Nephron (organoid): Measurements from ENCODE around the gene CCSAP.
"Not testable (repeated sequence)": the region's sequence is repeated elsewhere in the genome, so short reads cannot be mapped to it uniquely, and the experiment has no call there.

Source experiments
- H3K27ac Mint-ChIP-seq, 3 experiments: 2 replicates each; pipeline ENCODE4 v1.8.0; 2020; ENCODE audit warnings: mixed read lengths in 3 of 3, mild to moderate bottlenecking in 2 of 3, moderate library complexity in 1 of 3
- H3K27me3 Mint-ChIP-seq: 2 replicates; pipeline ENCODE4 v1.8.0; 2021; ENCODE audit warnings: low read depth, mild to moderate bottlenecking, moderate library complexity, mixed read lengths
- H3K36me3 Mint-ChIP-seq: 2 replicates; pipeline ENCODE4 v1.8.0; 2020; ENCODE audit warnings: low read depth, mixed read lengths
- H3K4me1 Mint-ChIP-seq: 2 replicates; pipeline ENCODE4 v1.8.0; 2020; ENCODE audit warnings: mixed read lengths
- H3K4me3 Mint-ChIP-seq, 3 experiments: 2 replicates each; pipeline ENCODE4 v1.8.0; 2020; ENCODE audit warnings: mild to moderate bottlenecking in 3 of 3, mixed read lengths in 3 of 3, moderate library complexity in 2 of 3
- H3K9me3 Mint-ChIP-seq: 2 replicates; pipeline ENCODE4 v1.8.0; 2020; ENCODE audit warnings: mixed read lengths
- TF ChIP-seq, protein P1 (sequence below), 3 experiments: fragments of 200-600 bp; sonication (generic); IDR thresholded peaks; one replicate each; pipeline ENCODE4 v1.5.0; 2021; ENCODE audit warnings: antibody characterized with exemption in 3 of 3; ENCODE audit not compliant: unreplicated experiment in 3 of 3

The CCSAP gene

DNA sequence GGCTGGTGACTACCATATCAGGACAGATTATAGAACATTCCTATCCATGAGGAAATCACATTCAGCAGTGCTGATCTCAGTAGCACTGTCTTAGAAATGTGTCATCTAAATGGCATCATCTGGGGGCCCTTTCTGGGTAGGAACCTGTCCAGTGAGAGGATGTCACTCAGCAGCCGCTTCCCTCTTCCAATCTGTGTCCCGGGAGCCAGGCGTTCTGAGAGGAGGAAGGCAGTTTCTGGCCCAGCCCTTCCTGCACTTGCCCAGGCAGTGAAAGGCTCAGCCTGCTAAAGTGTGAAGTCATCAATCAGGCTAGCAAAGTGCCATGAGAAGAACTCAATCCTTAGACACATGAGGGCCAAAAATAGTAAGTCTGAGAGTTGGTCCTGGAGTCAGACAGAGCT is 46.3 kb downstream of the CCSAP start:
- peaks cover 5% of the 10 kb centered on the region for H3K4me1 Mint-ChIP-seq
- TF ChIP-seq, protein P1, sequence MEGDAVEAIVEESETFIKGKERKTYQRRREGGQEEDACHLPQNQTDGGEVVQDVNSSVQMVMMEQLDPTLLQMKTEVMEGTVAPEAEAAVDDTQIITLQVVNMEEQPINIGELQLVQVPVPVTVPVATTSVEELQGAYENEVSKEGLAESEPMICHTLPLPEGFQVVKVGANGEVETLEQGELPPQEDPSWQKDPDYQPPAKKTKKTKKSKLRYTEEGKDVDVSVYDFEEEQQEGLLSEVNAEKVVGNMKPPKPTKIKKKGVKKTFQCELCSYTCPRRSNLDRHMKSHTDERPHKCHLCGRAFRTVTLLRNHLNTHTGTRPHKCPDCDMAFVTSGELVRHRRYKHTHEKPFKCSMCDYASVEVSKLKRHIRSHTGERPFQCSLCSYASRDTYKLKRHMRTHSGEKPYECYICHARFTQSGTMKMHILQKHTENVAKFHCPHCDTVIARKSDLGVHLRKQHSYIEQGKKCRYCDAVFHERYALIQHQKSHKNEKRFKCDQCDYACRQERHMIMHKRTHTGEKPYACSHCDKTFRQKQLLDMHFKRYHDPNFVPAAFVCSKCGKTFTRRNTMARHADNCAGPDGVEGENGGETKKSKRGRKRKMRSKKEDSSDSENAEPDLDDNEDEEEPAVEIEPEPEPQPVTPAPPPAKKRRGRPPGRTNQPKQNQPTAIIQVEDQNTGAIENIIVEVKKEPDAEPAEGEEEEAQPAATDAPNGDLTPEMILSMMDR (IDR thresholded peaks at IDR 0.05; ENCODE audit: unreplicated experiment in 3 of 3), result no peak
- no peak overlapping the region for H3K4me3 Mint-ChIP-seq
- peaks cover 47% of the 10 kb centered on the region for H3K36me3 Mint-ChIP-seq
- no peak overlapping the region for H3K27ac Mint-ChIP-seq
- H3K9me3 Mint-ChIP-seq, result no peaks in the 10 kb centered on the region
- no peaks in the 10 kb centered on the region for H3K27me3 Mint-ChIP-seq

DNA sequence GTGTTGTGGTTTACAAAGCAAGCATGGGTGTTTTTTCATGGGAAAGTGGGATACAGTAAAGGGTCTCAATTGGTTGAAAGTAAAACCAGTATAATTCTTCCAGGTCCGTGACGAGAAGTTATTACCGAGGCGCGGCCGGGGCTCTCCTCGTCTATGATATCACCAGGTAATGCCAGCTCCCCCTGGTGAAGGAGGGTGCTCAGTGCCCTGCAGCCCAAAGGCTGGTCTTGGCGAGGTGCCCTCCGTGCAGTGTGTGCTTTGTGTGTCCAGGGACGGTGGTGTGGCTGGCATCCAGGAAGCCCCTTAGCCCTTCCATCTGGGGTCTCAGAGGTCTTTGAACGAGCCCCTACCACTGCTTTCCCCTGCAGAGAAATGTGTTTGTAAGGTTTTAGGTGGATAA is 47.1 kb downstream of the CCSAP start:
- H3K4me1 Mint-ChIP-seq, result peaks cover 5% of the 10 kb centered on the region
- peaks cover 51% of the 10 kb centered on the region for H3K36me3 Mint-ChIP-seq
- TF ChIP-seq, protein P1 (IDR thresholded peaks at IDR 0.05; ENCODE audit: unreplicated experiment in 3 of 3), result no peak
- H3K9me3 Mint-ChIP-seq, result no peaks in the 10 kb centered on the region
- no peak overlapping the region for H3K4me3 Mint-ChIP-seq
- H3K27ac Mint-ChIP-seq, result no peak overlapping the region
- H3K27me3 Mint-ChIP-seq, result no peaks in the 10 kb centered on the region

DNA sequence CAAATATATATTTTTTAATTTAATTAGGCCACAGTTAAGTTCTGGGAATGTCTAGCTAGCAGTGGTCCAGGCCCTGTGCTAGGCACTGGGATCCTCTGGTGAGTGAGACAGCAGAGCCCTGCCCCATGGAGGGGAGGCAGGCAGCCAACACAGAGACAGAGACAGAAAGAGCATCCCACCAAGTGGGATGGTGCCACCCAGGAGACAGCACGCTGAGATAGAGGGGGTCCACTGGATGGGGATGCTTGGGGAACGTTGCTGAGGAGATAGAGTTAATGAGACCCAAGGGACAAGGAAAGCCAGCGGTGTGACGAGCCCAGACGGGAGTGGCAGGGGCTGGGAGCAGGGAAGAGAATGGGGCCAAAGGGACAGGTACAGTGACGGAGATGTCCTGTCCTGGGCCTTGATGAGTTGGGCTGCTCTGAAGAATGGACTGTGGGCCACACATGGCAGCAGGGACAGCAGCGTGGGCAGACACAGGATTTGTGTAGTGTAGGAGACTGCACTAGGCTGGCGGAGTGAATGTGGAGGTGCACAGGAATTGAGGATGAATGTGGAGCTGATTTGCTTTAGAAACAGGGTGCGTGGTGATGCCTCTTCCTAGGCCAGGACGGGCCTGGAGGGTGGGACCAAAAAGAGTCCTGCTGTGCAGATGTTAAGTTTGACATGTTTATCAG is 49.2 kb downstream of the CCSAP start:
- Mint-ChIP-seq H3K4me3 (no peak overlapping the region), H3K36me3 (peaks cover 41% of the 10 kb centered on the region), H3K4me1 (peaks cover 5% of the 10 kb centered on the region), H3K27ac (no peak overlapping the region), H3K27me3 (no peaks in the 10 kb centered on the region), H3K9me3 (no peaks in the 10 kb centered on the region)
- TF ChIP-seq, protein P1 (IDR thresholded peaks at IDR 0.05; ENCODE audit: unreplicated experiment in 3 of 3), result no peak

DNA sequence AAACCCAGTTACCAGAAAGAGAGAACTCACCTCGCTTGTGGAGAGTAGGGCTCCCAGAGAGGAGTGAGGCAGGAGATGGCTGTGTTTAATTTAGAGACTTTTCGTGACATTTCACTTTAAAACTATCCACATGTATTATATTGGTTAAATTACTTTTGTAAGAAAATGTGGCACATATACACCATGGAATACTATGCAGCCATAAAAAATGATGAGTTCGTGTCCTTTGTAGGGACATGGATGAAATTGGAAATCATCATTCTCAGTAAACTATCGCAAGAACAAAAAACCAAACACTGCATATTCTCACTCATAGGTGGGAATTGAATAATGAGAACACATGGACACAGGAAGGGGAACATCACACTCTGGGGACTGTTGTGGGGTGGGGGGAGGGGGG is 51.2 kb downstream of the CCSAP start:
- not testable (repeated sequence) for H3K27me3 Mint-ChIP-seq, H3K27ac Mint-ChIP-seq, H3K9me3 Mint-ChIP-seq, H3K4me3 Mint-ChIP-seq, H3K4me1 Mint-ChIP-seq
- H3K36me3 Mint-ChIP-seq, result peaks cover 36% of the 10 kb centered on the region

DNA sequence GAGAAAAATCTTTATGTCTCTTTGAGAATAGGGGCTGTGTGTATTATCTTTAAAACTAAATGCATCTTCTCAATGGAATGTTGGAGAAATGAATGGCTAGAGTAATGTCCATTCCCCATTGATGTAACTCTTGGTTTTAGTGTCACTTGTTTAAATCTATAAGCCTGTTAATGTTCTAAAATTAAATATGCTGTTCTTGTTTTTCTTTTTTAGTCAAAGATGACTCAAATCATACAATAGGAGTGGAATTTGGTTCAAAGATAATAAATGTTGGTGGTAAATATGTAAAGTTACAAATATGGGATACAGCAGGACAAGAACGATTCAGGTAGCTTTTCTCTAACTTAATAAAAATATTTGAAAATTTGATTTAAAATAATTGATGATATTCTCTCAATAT is 54.3 kb downstream of the CCSAP start:
- TF ChIP-seq, protein P1 (IDR thresholded peaks at IDR 0.05; ENCODE audit: unreplicated experiment in 3 of 3), result no peak
- Mint-ChIP-seq H3K27ac (no peak overlapping the region), H3K36me3 (peaks cover 25% of the 10 kb centered on the region), H3K27me3 (no peaks in the 10 kb centered on the region), H3K4me1 (peaks cover 9% of the 10 kb centered on the region), H3K9me3 (no peaks in the 10 kb centered on the region), H3K4me3 (no peak overlapping the region)

DNA sequence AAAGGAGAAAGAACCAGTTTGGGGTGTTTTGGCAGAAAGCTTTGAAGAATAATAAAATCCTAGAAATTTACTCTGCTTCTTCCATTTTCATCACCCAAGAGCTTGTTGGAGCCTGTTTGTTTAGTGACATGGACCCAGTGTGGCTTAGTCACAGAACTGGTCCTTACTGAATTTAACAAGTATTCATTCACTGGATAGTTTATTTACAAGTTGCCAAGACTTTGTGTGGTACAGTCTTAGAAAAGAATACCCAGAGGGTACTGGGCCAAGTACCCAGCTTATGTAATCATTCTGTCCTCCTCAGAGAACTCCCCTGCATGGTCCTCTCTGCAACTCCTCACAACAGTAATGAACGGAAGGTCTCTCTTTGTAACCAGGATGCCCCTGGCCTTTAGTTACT is 55.6 kb downstream of the CCSAP start:
- TF ChIP-seq, protein P1 (IDR thresholded peaks at IDR 0.05; ENCODE audit: unreplicated experiment in 3 of 3), result no peak
- no peak overlapping the region for H3K27ac Mint-ChIP-seq
- peaks cover 3% of the 10 kb centered on the region for H3K9me3 Mint-ChIP-seq
- H3K36me3 Mint-ChIP-seq, result peaks cover 34% of the 10 kb centered on the region
- no peak overlapping the region for H3K4me3 Mint-ChIP-seq
- H3K4me1 Mint-ChIP-seq, result peaks cover 9% of the 10 kb centered on the region
- no peaks in the 10 kb centered on the region for H3K27me3 Mint-ChIP-seq
